ENCODE measurements around the gene NDN. TPM values are rescaled to one million over a fixed set of nuclear protein-coding genes. Genes with fewer than 3 reads are reported as not detected.

NDN gene
- total and polyA plus RNA-seq, 3 donors from 2014 or later = 60.7 to 117 (median 66.5) TPM

DNA sequence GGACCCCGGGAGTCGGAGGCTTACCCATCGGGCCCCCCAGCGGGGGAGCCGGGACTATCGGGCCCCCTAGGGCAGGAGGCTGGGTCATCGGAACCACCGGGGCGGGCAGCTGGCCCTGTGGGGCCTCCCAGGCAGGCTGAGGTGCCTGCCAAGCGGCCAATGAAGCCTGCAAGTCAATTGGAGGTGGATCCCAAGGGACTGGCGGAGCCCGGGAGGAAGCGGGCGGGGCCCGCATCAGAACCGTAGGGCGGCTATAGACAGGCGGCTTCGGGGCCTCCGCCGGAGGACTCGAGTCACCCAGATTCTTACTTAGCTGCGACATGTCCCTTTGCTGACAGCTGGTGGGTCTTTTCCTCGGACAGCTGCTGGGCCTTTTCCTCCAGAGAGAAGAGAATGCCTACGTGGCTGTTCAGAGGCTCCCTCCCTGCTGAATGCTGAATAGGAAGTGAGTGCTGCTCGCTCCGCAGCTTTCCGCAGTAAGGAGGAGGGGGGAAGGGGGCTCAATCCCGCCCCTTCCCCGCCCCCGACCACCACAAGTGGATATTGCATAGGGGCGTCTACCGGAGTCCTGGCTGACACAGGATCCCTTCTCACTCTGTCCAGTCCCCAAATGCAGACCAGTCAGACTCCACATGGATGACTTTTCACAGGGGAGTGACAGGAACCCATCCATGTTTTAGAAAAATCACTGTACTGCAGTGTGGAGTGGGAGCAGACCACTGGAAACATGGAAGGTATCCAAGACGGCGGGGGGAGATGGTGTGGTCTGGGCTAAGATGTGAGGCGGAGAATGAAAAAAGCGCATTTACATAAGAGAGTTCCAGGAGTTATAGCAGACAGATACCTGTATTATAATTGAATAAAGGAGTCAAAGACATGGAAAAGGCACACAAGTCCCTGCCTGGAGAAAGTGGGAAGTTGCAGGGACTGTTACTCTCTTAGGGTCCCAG lies 39.4 kb downstream of the NDN start, which contains the start of gene MAGEL2:
Gene MAGEL2, minus strand, starts transcription at position 447 of the 950 bp plus-strand sequence. Its CDS starts 125 bp downstream, at position 322.
- no peak within 1 kb of the TSS for H3K27ac ChIP-seq
- WGBS, 2 donors = 23 to 27% methylated on average over 9 to 37 of the region's 37 CpGs
- H3K9me3 ChIP-seq = no peaks in the 10 kb centered on the region
- TF ChIP-seq POLR2A (IDR thresholded peaks at IDR 0.05) = no peak
- TF ChIP-seq, protein P1, sequence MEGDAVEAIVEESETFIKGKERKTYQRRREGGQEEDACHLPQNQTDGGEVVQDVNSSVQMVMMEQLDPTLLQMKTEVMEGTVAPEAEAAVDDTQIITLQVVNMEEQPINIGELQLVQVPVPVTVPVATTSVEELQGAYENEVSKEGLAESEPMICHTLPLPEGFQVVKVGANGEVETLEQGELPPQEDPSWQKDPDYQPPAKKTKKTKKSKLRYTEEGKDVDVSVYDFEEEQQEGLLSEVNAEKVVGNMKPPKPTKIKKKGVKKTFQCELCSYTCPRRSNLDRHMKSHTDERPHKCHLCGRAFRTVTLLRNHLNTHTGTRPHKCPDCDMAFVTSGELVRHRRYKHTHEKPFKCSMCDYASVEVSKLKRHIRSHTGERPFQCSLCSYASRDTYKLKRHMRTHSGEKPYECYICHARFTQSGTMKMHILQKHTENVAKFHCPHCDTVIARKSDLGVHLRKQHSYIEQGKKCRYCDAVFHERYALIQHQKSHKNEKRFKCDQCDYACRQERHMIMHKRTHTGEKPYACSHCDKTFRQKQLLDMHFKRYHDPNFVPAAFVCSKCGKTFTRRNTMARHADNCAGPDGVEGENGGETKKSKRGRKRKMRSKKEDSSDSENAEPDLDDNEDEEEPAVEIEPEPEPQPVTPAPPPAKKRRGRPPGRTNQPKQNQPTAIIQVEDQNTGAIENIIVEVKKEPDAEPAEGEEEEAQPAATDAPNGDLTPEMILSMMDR (IDR thresholded peaks at IDR 0.05) = no peak
- no peaks in the 10 kb centered on the region for H3K36me3 ChIP-seq (ENCODE audit: low read depth, missing control alignments)
- intact Hi-C loops (cut with DNase I; ENCODE audit: low total_unique reads) = loop anchor here (10.0 kb wide), 1 partner anchor 217 kb away; no protein-coding TSS in a partner anchor
- peak within 1 kb of the TSS; percentile 26 to 27 for H3K4me3 ChIP-seq
- H3K4me1 ChIP-seq = no peaks in the 10 kb centered on the region
- no peak for DNase-seq
- H3K27me3 ChIP-seq = no peaks in the 10 kb centered on the region

DNA sequence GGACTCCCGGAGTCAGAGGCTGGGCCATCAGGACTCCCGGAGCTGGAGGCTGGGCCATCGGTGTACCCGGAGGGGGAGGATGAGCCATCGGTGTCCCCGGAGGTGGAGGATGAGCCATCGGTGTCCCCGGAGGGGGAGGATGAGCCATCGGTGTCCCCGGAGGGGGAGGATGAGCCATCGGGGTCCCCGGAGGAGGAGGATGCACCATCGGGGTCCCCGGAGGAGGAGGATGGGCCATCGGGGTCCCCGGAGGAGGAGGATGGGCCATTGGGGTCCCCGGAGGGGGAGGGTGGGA lies 40.2 kb downstream of the NDN start:
- Histone ChIP-seq H3K4me1 (no peaks in the 10 kb centered on the region), H3K9me3 (no peaks in the 10 kb centered on the region), H3K27me3 (no peaks in the 10 kb centered on the region), H3K4me3 (peak overlapping the region; percentile 26 to 27), H3K36me3 (ENCODE audit: low read depth, missing control alignments) (no peaks in the 10 kb centered on the region), H3K27ac (no peak overlapping the region)
- intact Hi-C loops (cut with DNase I; ENCODE audit: low total_unique reads) = loop anchor here (10.0 kb wide), 1 partner anchor 218 kb away; no protein-coding TSS in a partner anchor
- 47 to 79% methylated on average over 17 of the region's 17 CpGs for WGBS, 2 donors
- no peak for DNase-seq
- TF ChIP-seq POLR2A (IDR thresholded peaks at IDR 0.05) = no peak
- TF ChIP-seq, protein P1 (IDR thresholded peaks at IDR 0.05) = no peak

DNA sequence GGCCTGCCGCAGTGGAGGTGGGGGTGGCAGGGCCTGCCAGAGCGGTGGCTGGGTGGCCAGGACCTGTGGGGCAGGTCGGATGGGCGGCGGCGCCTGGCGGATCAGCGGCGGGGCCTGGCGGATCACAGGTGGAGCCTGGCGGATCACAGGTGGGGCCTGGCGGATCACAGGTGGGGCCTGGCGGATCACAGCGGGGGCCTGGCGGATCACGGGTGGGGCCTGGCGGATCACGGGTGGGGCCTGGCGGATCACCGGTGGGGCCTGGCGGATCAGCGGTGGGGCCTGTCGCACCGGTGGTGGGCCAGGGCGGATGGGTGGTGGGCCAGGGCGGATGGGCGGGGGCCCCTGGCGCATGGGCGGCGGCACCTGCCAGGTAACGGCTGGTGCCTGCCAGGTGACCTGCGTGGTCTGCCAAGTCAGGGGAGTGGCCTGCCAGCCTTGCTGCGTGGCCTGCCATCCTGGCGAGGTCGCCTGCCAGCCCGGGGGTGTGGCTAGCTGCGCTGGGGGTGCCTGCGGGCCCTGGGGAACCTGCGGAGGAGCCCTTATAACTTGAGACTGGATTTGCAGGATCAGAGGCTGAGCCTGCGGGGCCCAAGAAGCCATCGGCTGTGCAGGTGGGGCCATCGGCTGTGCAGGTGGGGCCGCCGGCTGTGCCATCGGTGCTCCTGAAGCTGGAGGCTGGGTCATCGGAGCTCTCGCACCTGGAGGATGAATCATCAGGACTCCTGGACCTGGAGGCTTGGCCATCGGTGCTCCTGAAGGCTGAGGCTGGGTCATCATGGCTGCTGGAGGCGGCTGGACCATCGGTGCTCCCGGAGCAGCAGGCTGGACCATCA lies 40.7 kb downstream of the NDN start:
- no peaks in the 10 kb centered on the region for H3K9me3 ChIP-seq
- H3K27me3 ChIP-seq = no peaks in the 10 kb centered on the region
- DNase-seq = no peak
- no peaks in the 10 kb centered on the region for H3K4me1 ChIP-seq
- WGBS, 2 donors = 71 to 79% methylated on average over 22 to 47 of the region's 51 CpGs
- TF ChIP-seq POLR2A (IDR thresholded peaks at IDR 0.05) = no peak
- TF ChIP-seq, protein P1 (IDR thresholded peaks at IDR 0.05) = no peak
- no peaks in the 10 kb centered on the region for H3K36me3 ChIP-seq (ENCODE audit: low read depth, missing control alignments)
- peak overlapping the region in 1 of 2 donors; percentile 27 for H3K4me3 ChIP-seq
- H3K27ac ChIP-seq = no peak overlapping the region
- intact Hi-C loops (cut with DNase I; ENCODE audit: low total_unique reads) = loop anchor here (10.0 kb wide), 1 partner anchor 218 kb away; no protein-coding TSS in a partner anchor

DNA sequence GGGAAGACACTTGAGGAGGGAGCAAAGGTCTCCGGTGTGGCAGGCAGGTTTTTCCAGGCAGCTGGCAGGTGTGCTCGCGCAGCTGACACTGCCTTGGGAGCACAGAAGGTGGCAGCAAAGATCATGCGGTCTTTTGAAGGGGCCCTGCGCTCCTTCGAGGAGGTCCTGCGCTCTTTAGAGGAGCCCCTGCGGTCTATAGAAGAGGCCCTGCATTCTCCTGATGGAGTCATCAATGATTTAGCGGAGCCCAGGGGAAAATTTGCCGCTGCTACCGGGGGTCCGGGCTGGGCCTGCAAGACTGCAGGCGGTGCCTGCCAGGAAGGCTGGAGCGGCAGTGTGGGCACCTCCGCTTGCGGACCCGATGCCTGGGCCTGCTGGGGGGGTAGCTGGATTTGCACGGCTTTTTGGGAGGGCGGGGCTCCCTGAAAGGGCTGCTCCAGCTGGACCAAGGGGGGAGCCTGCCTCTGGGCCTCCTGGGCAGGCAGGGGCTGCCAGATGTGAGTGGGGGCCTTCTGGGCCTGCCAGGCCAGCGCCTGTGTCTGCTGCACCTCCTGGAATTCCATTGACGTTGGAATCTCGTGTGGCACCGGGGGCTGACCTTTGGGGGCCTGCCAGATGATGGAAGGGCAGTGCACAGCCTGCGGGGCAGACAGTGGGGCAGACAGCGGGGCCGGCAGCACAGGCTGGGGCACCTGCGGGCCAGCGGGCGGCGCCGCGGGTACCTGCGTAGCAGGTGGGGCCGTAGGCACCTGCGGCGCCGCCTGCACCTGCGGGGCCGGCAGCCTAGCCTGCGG lies 41.5 kb downstream of the NDN start:
- Histone ChIP-seq H3K27me3 (no peaks in the 10 kb centered on the region), H3K4me3 (no peak overlapping the region), H3K4me1 (no peaks in the 10 kb centered on the region), H3K36me3 (ENCODE audit: low read depth, missing control alignments) (no peaks in the 10 kb centered on the region), H3K27ac (no peak overlapping the region), H3K9me3 (no peaks in the 10 kb centered on the region)
- no peak for DNase-seq
- intact Hi-C loops (cut with DNase I; ENCODE audit: low total_unique reads) = loop anchor here (10.0 kb wide), 1 partner anchor 219 kb away; no protein-coding TSS in a partner anchor
- WGBS, 2 donors = 74 to 83% methylated on average over 15 to 40 of the region's 40 CpGs
- TF ChIP-seq POLR2A (IDR thresholded peaks at IDR 0.05) = no peak
- TF ChIP-seq, protein P1 (IDR thresholded peaks at IDR 0.05) = peak in 1 of 3 experiments; percentile 14
